Activated naive CD4-positive, alpha-beta T cell treated with anti-CD3 and anti-CD28 coated beads, Interleukin-2, amount 10 ng/mL, durations not matched to agents 7 days and 5 days (primary cell): ENCODE measurements around the gene ADAM12.

Experiments used
- CTCF ChIA-PET: fragments of 350-600 bp; sonication (Branson Sonifier 250); formaldehyde crosslinking; loops from one replicate; lab custom pipeline; 2021; ENCODE audit warnings: antibody characterized with exemption; lab: Charles Lee
- DNase-seq: peaks from one replicate; pipeline ENCODE4 v3.0.0-alpha.2; 2020
- H3K27ac Mint-ChIP-seq: one replicate; pipeline ENCODE4 v1.8.0; 2021; ENCODE audit warnings: mild to moderate bottlenecking, moderate library complexity, mixed read lengths
- H3K27me3 Mint-ChIP-seq: one replicate; pipeline ENCODE4 v1.8.0; 2021; ENCODE audit warnings: mild to moderate bottlenecking, mixed read lengths
- H3K36me3 Mint-ChIP-seq: one replicate; pipeline ENCODE4 v1.8.0; 2021; ENCODE audit warnings: mixed read lengths
- H3K4me1 Mint-ChIP-seq: one replicate; pipeline ENCODE4 v1.8.0; 2021; ENCODE audit warnings: mixed read lengths
- H3K4me3 Mint-ChIP-seq: one replicate; pipeline ENCODE4 v1.8.0; 2021; ENCODE audit warnings: mild to moderate bottlenecking, moderate library complexity, mixed read lengths
- H3K9me3 Mint-ChIP-seq: one replicate; pipeline ENCODE4 v1.8.0; 2021; ENCODE audit warnings: mixed read lengths

Gene ADAM12

GRCh38 chr10:126098226-126098581 is 290.1 kb downstream of the ADAM12 start:
- CTCF ChIA-PET: no interaction called here
- H3K4me1 Mint-ChIP-seq: no peaks in the 10 kb centered on the region
- no peak for DNase-seq
- H3K4me3 Mint-ChIP-seq: no peak overlapping the region
- H3K9me3 Mint-ChIP-seq: no peaks in the 10 kb centered on the region
- H3K36me3 Mint-ChIP-seq: no peaks in the 10 kb centered on the region
- no peaks in the 10 kb centered on the region for H3K27me3 Mint-ChIP-seq
- no peak overlapping the region for H3K27ac Mint-ChIP-seq

GRCh38 chr10:126097558-126098225 is 290.6 kb downstream of the ADAM12 start:
- DNase-seq: no peak
- Mint-ChIP-seq H3K4me3 (no peak overlapping the region), H3K36me3 (no peaks in the 10 kb centered on the region), H3K4me1 (no peaks in the 10 kb centered on the region), H3K9me3 (no peaks in the 10 kb centered on the region), H3K27ac (no peak overlapping the region), H3K27me3 (no peaks in the 10 kb centered on the region)
- CTCF ChIA-PET: no interaction called here

- DNase-seq: no peak
- Mint-ChIP-seq H3K9me3 (no peaks in the 10 kb centered on the region), H3K4me3 (no peak overlapping the region), H3K27me3 (no peaks in the 10 kb centered on the region), H3K4me1 (no peaks in the 10 kb centered on the region), H3K27ac (no peak overlapping the region), H3K36me3 (no peaks in the 10 kb centered on the region)
- CTCF ChIA-PET: no interaction called here
Measured at GRCh38 chr10:126094537-126094936, 293.7 kb downstream of the ADAM12 start.

- Mint-ChIP-seq H3K27ac (no peak overlapping the region), H3K4me3 (no peak overlapping the region), H3K36me3 (no peaks in the 10 kb centered on the region), H3K27me3 (no peaks in the 10 kb centered on the region), H3K4me1 (no peaks in the 10 kb centered on the region), H3K9me3 (no peaks in the 10 kb centered on the region)
- DNase-seq: no peak
- CTCF ChIA-PET: no interaction called here
Measured at GRCh38 chr10:126092366-126093215, 295.7 kb downstream of the ADAM12 start.

- H3K9me3 Mint-ChIP-seq: no peaks in the 10 kb centered on the region
- DNase-seq: no peak
- H3K4me1 Mint-ChIP-seq: no peaks in the 10 kb centered on the region
Measured at GRCh38 chr10:126090911-126091728, 297.2 kb downstream of the ADAM12 start.

GRCh38 chr10:126090443-126090842 is 297.8 kb downstream of the ADAM12 start:
- H3K27me3 Mint-ChIP-seq: no peaks in the 10 kb centered on the region
- no peak for DNase-seq
- H3K4me3 Mint-ChIP-seq: no peak overlapping the region
- no peak overlapping the region for H3K27ac Mint-ChIP-seq
- H3K9me3 Mint-ChIP-seq: peaks cover under 1% of the 10 kb centered on the region
- CTCF ChIA-PET: no interaction called here
- no peaks in the 10 kb centered on the region for H3K4me1 Mint-ChIP-seq
- H3K36me3 Mint-ChIP-seq: no peaks in the 10 kb centered on the region

More at GRCh38 chr10:126090911-126091728, 297.2 kb downstream of the ADAM12 start:
- no peak overlapping the region for H3K27ac Mint-ChIP-seq
- CTCF ChIA-PET: no interaction called here
- H3K27me3 Mint-ChIP-seq: no peaks in the 10 kb centered on the region
- no peaks in the 10 kb centered on the region for H3K36me3 Mint-ChIP-seq
- H3K4me3 Mint-ChIP-seq: no peak overlapping the region

GRCh38 chr10:126087796-126088505 is 300.3 kb downstream of the ADAM12 start:
- H3K27ac Mint-ChIP-seq: no peak overlapping the region
- peaks cover 4% of the 10 kb centered on the region for H3K9me3 Mint-ChIP-seq
- no peak for DNase-seq
- CTCF ChIA-PET: no interaction called here
- no peaks in the 10 kb centered on the region for H3K27me3 Mint-ChIP-seq
- H3K36me3 Mint-ChIP-seq: no peaks in the 10 kb centered on the region
- no peak overlapping the region for H3K4me3 Mint-ChIP-seq
- H3K4me1 Mint-ChIP-seq: no peaks in the 10 kb centered on the region

- DNase-seq: no peak
- H3K4me3 Mint-ChIP-seq: no peak overlapping the region
- no peaks in the 10 kb centered on the region for H3K27me3 Mint-ChIP-seq
- CTCF ChIA-PET: no interaction called here
- H3K27ac Mint-ChIP-seq: no peak overlapping the region
- no peaks in the 10 kb centered on the region for H3K36me3 Mint-ChIP-seq
- no peaks in the 10 kb centered on the region for H3K4me1 Mint-ChIP-seq
- peaks cover 4% of the 10 kb centered on the region for H3K9me3 Mint-ChIP-seq
Measured at GRCh38 chr10:126087153-126087680, 301.1 kb downstream of the ADAM12 start.

- Mint-ChIP-seq H3K27me3 (no peaks in the 10 kb centered on the region), H3K27ac (no peak overlapping the region), H3K36me3 (no peaks in the 10 kb centered on the region), H3K4me1 (no peaks in the 10 kb centered on the region), H3K9me3 (peaks cover 4% of the 10 kb centered on the region), H3K4me3 (no peak overlapping the region)
- DNase-seq: no peak
- CTCF ChIA-PET: no interaction called here
Measured at GRCh38 chr10:126085806-126086205, 302.5 kb downstream of the ADAM12 start.

- H3K27ac Mint-ChIP-seq: no peak overlapping the region
- no peaks in the 10 kb centered on the region for H3K27me3 Mint-ChIP-seq
- peaks cover 4% of the 10 kb centered on the region for H3K9me3 Mint-ChIP-seq
- DNase-seq: no peak
- H3K4me3 Mint-ChIP-seq: no peak overlapping the region
- no peaks in the 10 kb centered on the region for H3K4me1 Mint-ChIP-seq
- CTCF ChIA-PET: no interaction called here
- H3K36me3 Mint-ChIP-seq: no peaks in the 10 kb centered on the region
Measured at GRCh38 chr10:126084369-126084768, 303.9 kb downstream of the ADAM12 start.

- H3K27me3 Mint-ChIP-seq: no peaks in the 10 kb centered on the region
- CTCF ChIA-PET: no interaction called here
Measured at GRCh38 chr10:126083009-126083408, 305.3 kb downstream of the ADAM12 start.

GRCh38 chr10:126081841-126082466 is 306.3 kb downstream of the ADAM12 start:
- Mint-ChIP-seq H3K4me3 (no peak overlapping the region), H3K9me3 (peaks cover 4% of the 10 kb centered on the region), H3K36me3 (no peaks in the 10 kb centered on the region), H3K4me1 (no peaks in the 10 kb centered on the region), H3K27ac (no peak overlapping the region), H3K27me3 (no peaks in the 10 kb centered on the region)
- DNase-seq: no peak
- CTCF ChIA-PET: no interaction called here

More at GRCh38 chr10:126083009-126083408, 305.3 kb downstream of the ADAM12 start:
- no peak for DNase-seq
- Mint-ChIP-seq H3K27ac (no peak overlapping the region), H3K4me3 (no peak overlapping the region), H3K4me1 (no peaks in the 10 kb centered on the region), H3K9me3 (peaks cover 4% of the 10 kb centered on the region), H3K36me3 (no peaks in the 10 kb centered on the region)

GRCh38 chr10:126080879-126081411 is 307.3 kb downstream of the ADAM12 start:
- Mint-ChIP-seq H3K36me3 (no peaks in the 10 kb centered on the region), H3K27ac (no peak overlapping the region), H3K9me3 (peaks cover 5% of the 10 kb centered on the region), H3K4me3 (no peak overlapping the region), H3K4me1 (no peaks in the 10 kb centered on the region), H3K27me3 (no peaks in the 10 kb centered on the region)
- no peak for DNase-seq
- CTCF ChIA-PET: no interaction called here
